K562 (cell line): ENCODE data around the gene UBE2L5. TPM values are rescaled to one million over a fixed set of nuclear protein-coding genes. Genes with fewer than 3 reads are reported as not detected.

ENCODE experiments used
- CREM ChIP-seq: IDR thresholded peaks from 2 replicates; pipeline ENCODE4 v1.6.1; 2014; ENCODE audit warnings: antibody characterized with exemption, low read depth
- CTBP1 ChIP-seq: fragments of 450-650 bp; IDR thresholded peaks from 2 replicates; pipeline ENCODE4 v1.6.1; 2016; ENCODE audit warnings: borderline replicate concordance
- CXXC5 ChIP-seq: fragments of 250-450 bp; sonication (Bioruptor Pico); IDR thresholded peaks from 2 replicates; pipeline ENCODE4 v1.8.0; 2022; ENCODE audit warnings: inconsistent platforms, mild to moderate bottlenecking, moderate library complexity
- EP400 ChIP-seq: fragments of 450-650 bp; IDR thresholded peaks from 2 replicates; pipeline ENCODE4 v1.6.1; 2017; ENCODE audit warnings: antibody characterized with exemption, mild to moderate bottlenecking, moderate library complexity
- ERF ChIP-seq: fragments of 450-650 bp; formaldehyde crosslinking; IDR thresholded peaks from 2 replicates; pipeline ENCODE4 v1.4.0; 2020; ENCODE audit warnings: mild to moderate bottlenecking, mixed read lengths
- ESRRA ChIP-seq: fragments of 450-650 bp; IDR thresholded peaks from 2 replicates; pipeline ENCODE4 v1.6.1; 2014; ENCODE audit warnings: low read depth, mild to moderate bottlenecking, moderate library complexity, borderline replicate concordance
- FOXJ2 ChIP-seq: fragments of 200-800 bp; sonication (Bioruptor generic); IDR thresholded peaks from 2 replicates; pipeline ENCODE4 v1.6.1; 2016; ENCODE audit warnings: missing genetic modification characterization, missing compliant biosample characterization
- FOXP1 ChIP-seq: sonication (generic); formaldehyde crosslinking; IDR thresholded peaks from 2 replicates; pipeline ENCODE4 v1.8.0; 2022; ENCODE audit warnings: mild to moderate bottlenecking, missing genetic modification reagents
- KDM4B ChIP-seq, 2 experiments: fragments of 450-650 bp in 1 of 2; sonication (generic) in 1 of 2; IDR thresholded peaks; 2 replicates each; pipeline ENCODE4 v1.6.1; 2016 to 2017; ENCODE audit warnings: borderline replicate concordance in 2 of 2, antibody characterized with exemption in 1 of 2, low read depth in 1 of 2, mild to moderate bottlenecking in 1 of 2
- KLF1 ChIP-seq: fragments of 450-650 bp; IDR thresholded peaks from 2 replicates; pipeline ENCODE4 v1.6.1; 2016; ENCODE audit warnings: missing genetic modification characterization, missing compliant biosample characterization
- NFE2 ChIP-seq: IDR thresholded peaks from 2 replicates; pipeline ENCODE4 v1.6.1; 2014; ENCODE audit warnings: antibody characterized with exemption, low read depth
- NFIX ChIP-seq: fragments of 250-450 bp; sonication (Bioruptor Pico); IDR thresholded peaks from 2 replicates; pipeline ENCODE4 v1.4.0; 2020; ENCODE audit warnings: low read depth, mild to moderate bottlenecking, moderate library complexity
- NFYB ChIP-seq: IDR thresholded peaks from 2 replicates; pipeline ENCODE4 v1.6.1; 2011; ENCODE audit warnings: mild to moderate bottlenecking, moderate library complexity; ENCODE audit not compliant: insufficient read length; ENCODE audit errors: extremely low read depth
- NUFIP1 ChIP-seq: fragments of 450-650 bp; IDR thresholded peaks from 2 replicates; pipeline ENCODE4 v1.6.1; 2018; ENCODE audit not compliant: partially characterized antibody
- PHB2 ChIP-seq: fragments of 450-650 bp; IDR thresholded peaks from 2 replicates; pipeline ENCODE4 v1.6.1; 2017; ENCODE audit warnings: low read depth
- PHF20 ChIP-seq: fragments of 450-650 bp; IDR thresholded peaks from 2 replicates; pipeline ENCODE4 v1.6.1; 2018; ENCODE audit not compliant: partially characterized antibody
- POLR2AphosphoS2 ChIP-seq: IDR thresholded peaks from 2 replicates; pipeline ENCODE4 v1.6.1; 2012; ENCODE audit warnings: low read length, improper control_type of control experiment
- POLR2B ChIP-seq: fragments of 450-650 bp; IDR thresholded peaks from 2 replicates; pipeline ENCODE4 v1.6.1; 2018; ENCODE audit warnings: low read depth; ENCODE audit not compliant: partially characterized antibody
- POLR2G ChIP-seq: fragments of 200-400 bp; formaldehyde crosslinking; IDR thresholded peaks from 2 replicates; pipeline ENCODE4 v1.6.1; 2017; ENCODE audit warnings: low read depth, mild to moderate bottlenecking, antibody characterized with exemption, low read length, moderate library complexity
- POLR2H ChIP-seq: IDR thresholded peaks from 2 replicates; pipeline ENCODE4 v1.6.1; 2016; ENCODE audit warnings: missing genetic modification characterization, low read depth, mild to moderate bottlenecking, control low read depth, missing compliant biosample characterization, moderate library complexity
- RFX7 ChIP-seq: fragments of 250-450 bp; sonication (Bioruptor Pico); IDR thresholded peaks from 2 replicates; pipeline ENCODE4 v1.5.1; 2021; ENCODE audit warnings: mild to moderate bottlenecking
- RUNX1 ChIP-seq: sonication (generic); IDR thresholded peaks from 2 replicates; pipeline ENCODE4 v1.6.1; 2016; ENCODE audit warnings: antibody characterized with exemption, low read depth
- ZC3H8 ChIP-seq: fragments of 450-650 bp; IDR thresholded peaks from 2 replicates; pipeline ENCODE4 v1.6.1; 2017
- ZNF239 ChIP-seq: fragments of 250-450 bp; sonication (Bioruptor Pico); IDR thresholded peaks from 2 replicates; pipeline ENCODE4 v1.4.0; 2020; ENCODE audit warnings: mild to moderate bottlenecking
- ZNF274 ChIP-seq: IDR thresholded peaks from 2 replicates; pipeline ENCODE4 v1.6.1; 2011; ENCODE audit warnings: low read depth, mild to moderate bottlenecking, low read length, moderate library complexity, borderline replicate concordance
- polyA plus RNA-seq, 8 experiments: library from polyadenylated mRNA; depleted of rRNA in 4 of 8; stranded (reverse) in 5 of 8; unstranded in 3 of 8; fragments of >200 nt; fragmentation: Nextera tagmentation in 2 of 8; fragmentation: Illumina TruSeq in 1 of 8; extraction: Ambion mirVana in 2 of 8; extraction: Trizol in 1 of 8; gene quantifications; 2 replicates each; pipeline versions ENCODE4 v1.2.1 to v1.2.3, GENCODE V29; 2011 to 2014; ENCODE audit warnings: inconsistent platforms in 1 of 8, missing spikeins in 1 of 8
- total RNA-seq, 7 experiments: library from RNA; depleted of rRNA in 6 of 7; stranded (reverse); fragments of >200 nt in 6 of 7; fragmentation: Illumina TruSeq in 2 of 7; extraction: Trizol in 2 of 7; gene quantifications; 2 replicates each; pipeline versions ENCODE4 v1.2.1 to v1.2.3, GENCODE V29; 2011 to 2021; ENCODE audit warnings: low replicate concordance in 1 of 7
- TF ChIP-seq, protein P1 (sequence below): fragments of 200-400 bp; formaldehyde crosslinking; IDR thresholded peaks from 2 replicates; pipeline ENCODE4 v1.6.1; 2017; ENCODE audit warnings: mild to moderate bottlenecking, low read depth, low read length, moderate library complexity
- TF ChIP-seq, protein P2 (sequence below): fragments of 250-450 bp; sonication (Bioruptor Pico); IDR thresholded peaks from 2 replicates; pipeline ENCODE4 v1.4.0; 2020; ENCODE audit warnings: borderline replicate concordance
- TF ChIP-seq, protein P3 (sequence below): fragments of 250-450 bp; sonication (Bioruptor Pico); IDR thresholded peaks from 2 replicates; pipeline ENCODE4 v1.8.0; 2021; ENCODE audit warnings: moderate library complexity, mild to moderate bottlenecking, inconsistent platforms

The UBE2L5 gene
- total and polyA plus RNA-seq, 9 of the 15 experiments (the other 6 are each of a cell fraction or from before 2014, with no cell fraction given) = 0.22 to 1.5 (median 0.86) TPM; not detected in 6

DNA sequence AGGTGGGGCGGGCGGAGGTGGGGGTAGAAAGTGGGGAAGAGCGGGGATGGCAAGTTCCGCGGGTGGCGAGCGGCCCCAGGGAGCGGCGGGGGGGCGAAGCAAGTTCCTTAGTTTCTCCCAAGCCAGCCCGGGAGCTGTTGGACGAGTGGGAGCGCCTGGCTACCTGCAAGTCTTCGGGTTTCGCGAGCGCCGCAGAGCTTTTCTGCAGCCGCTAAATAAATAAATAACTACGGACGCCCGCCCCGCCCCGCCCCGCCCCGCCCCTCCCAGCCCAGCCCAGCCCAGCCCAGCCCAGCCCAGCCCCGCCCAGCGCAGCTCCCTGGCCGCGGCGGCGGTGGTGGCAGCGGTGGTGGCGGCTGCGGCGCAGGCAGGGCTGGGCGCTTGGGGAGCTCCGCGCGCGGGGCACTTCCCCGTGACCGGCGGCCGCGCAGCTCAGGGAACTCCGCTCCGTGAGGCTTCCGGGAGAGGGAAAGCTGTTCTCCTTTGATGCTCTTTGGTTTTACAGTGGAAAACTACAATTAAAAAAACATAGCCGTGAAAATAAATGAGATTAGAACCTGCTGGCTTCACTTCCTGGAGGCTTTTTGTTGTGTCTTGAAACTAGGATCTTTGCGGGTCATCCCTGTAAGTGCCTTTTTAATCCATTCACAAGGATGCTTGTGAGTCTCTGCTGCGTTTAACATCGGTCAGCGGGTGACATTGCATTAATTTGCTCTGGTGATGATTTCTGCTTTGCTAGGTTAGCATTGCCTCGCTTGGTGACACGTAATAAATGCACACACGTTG lies at the start of gene UBE2L5 (continued):
- TF ChIP-seq POLR2G (peak; percentile 79), PHB2 (no peak), NFE2 (peak; percentile 45), FOXJ2 (tag) (no peak), NUFIP1 (no peak), CXXC5 (CRISPR knock-in tag) (0 out of 2 replicates have a peak, but pooled peaks have one; percentile 24), EP400 (peak; percentile 21; the same call in 1 of the 2 replicates), POLR2H (no peak), ERF (CRISPR knock-in tag) (no peak), CTBP1 (0 out of 2 replicates have a peak, but pooled peaks have one; percentile 32), KDM4B (IDR thresholded peaks at IDR 0.05; ENCODE audit: borderline replicate concordance in 2 of 2, low read depth in 1 of 2) (no peak), ZC3H8 (no peak), RUNX1 (no peak), ESRRA (no peak), ZNF239 (CRISPR knock-in tag) (no peak), POLR2AphosphoS2 (no peak), KLF1 (tag) (no peak), RFX7 (no peak), FOXP1 (no peak), NFYB (no peak), ZNF274 (no peak), POLR2B (no peak), PHF20 (no peak), CREM (no peak), NFIX (CRISPR knock-in tag) (no peak)
- TF ChIP-seq, protein P1, sequence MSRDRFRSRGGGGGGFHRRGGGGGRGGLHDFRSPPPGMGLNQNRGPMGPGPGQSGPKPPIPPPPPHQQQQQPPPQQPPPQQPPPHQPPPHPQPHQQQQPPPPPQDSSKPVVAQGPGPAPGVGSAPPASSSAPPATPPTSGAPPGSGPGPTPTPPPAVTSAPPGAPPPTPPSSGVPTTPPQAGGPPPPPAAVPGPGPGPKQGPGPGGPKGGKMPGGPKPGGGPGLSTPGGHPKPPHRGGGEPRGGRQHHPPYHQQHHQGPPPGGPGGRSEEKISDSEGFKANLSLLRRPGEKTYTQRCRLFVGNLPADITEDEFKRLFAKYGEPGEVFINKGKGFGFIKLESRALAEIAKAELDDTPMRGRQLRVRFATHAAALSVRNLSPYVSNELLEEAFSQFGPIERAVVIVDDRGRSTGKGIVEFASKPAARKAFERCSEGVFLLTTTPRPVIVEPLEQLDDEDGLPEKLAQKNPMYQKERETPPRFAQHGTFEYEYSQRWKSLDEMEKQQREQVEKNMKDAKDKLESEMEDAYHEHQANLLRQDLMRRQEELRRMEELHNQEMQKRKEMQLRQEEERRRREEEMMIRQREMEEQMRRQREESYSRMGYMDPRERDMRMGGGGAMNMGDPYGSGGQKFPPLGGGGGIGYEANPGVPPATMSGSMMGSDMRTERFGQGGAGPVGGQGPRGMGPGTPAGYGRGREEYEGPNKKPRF = no peak
- TF ChIP-seq, protein P2, sequence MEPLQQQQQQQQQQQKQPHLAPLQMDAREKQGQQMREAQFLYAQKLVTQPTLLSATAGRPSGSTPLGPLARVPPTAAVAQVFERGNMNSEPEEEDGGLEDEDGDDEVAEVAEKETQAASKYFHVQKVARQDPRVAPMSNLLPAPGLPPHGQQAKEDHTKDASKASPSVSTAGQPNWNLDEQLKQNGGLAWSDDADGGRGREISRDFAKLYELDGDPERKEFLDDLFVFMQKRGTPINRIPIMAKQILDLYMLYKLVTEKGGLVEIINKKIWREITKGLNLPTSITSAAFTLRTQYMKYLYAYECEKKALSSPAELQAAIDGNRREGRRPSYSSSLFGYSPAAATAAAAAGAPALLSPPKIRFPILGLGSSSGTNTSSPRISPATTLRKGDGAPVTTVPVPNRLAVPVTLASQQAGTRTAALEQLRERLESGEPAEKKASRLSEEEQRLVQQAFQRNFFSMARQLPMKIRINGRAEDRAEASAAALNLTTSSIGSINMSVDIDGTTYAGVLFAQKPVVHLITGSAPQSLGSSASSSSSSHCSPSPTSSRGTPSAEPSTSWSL (CRISPR knock-in tag) = no peak
- TF ChIP-seq, protein P3, sequence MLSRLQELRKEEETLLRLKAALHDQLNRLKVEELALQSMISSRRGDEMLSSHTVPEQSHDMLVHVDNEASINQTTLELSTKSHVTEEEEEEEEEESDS (CRISPR knock-in tag) = no peak
